Body of pancreas (tissue), 4 donors: ENCODE data around the gene COL9A1. TPM values are rescaled to one million over a fixed set of nuclear protein-coding genes. Genes with fewer than 3 reads are reported as not detected.
"Not testable (repeated sequence)": the region's sequence is repeated elsewhere in the genome, so short reads cannot be mapped to it uniquely, and the experiment has no call there.

Source experiments
- ATAC-seq: fragments of 150-250 bp; one replicate; pipeline ENCODE4 v1.9.1; 2016
- DNase-seq, 4 donors: peaks; one replicate each; pipeline ENCODE4 v3.0.0-alpha.2; 2019
- H3K27ac ChIP-seq, 4 donors: fragments of 200-600 bp; sonication (generic); 1 replicate in 3 of 4; 2 replicates in 1 of 4; pipeline versions ENCODE4 v1.5.1 to v1.6.1; 2016 to 2019; ENCODE audit warnings: mild to moderate bottlenecking in 1 of 4, mixed read lengths in 1 of 4, moderate library complexity in 1 of 4
- H3K27me3 ChIP-seq, 2 donors: fragments of 200-600 bp; sonication (generic); one replicate each; pipeline ENCODE4 v1.6.0; 2016; ENCODE audit warnings: mild to moderate bottlenecking in 1 of 2
- H3K36me3 ChIP-seq, 2 donors: fragments of 200-600 bp; sonication (generic); replicated peaks in 1 of 2; 2 replicates each; pipeline ENCODE4 v1.5.1; 2016; ENCODE audit warnings: low read depth in 2 of 2; ENCODE audit not compliant: insufficient read depth in 1 of 2
- H3K4me1 ChIP-seq: fragments of 200-600 bp; sonication (generic); one replicate; pipeline ENCODE4 v1.6.0; 2016
- H3K4me3 ChIP-seq, 2 donors: fragments of 200-600 bp; sonication (generic); 1 replicate in 1 of 2; 2 replicates in 1 of 2; pipeline ENCODE4 v1.5.1; 2016 to 2019
- H3K9me3 ChIP-seq, 3 donors: fragments of 200-600 bp; sonication (generic); 1 replicate in 2 of 3; 2 replicates in 1 of 3; pipeline ENCODE4 v1.5.1; 2016
- CTCF ChIP-seq, 7 experiments: fragments of 450-650 bp in 4 of 7; fragments of 200-600 bp in 3 of 7; sonication (generic) in 3 of 7; IDR thresholded peaks; one replicate each; pipeline ENCODE4 v1.5.1; 2016 to 2019; ENCODE audit warnings: antibody characterized with exemption in 7 of 7
- POLR2A ChIP-seq, 3 donors: fragments of 450-650 bp; IDR thresholded peaks; one replicate each; pipeline ENCODE4 v1.6.1; 2016; ENCODE audit warnings: antibody characterized with exemption in 3 of 3, mild to moderate bottlenecking in 2 of 3
- WGBS, 2 donors: methylation state at CpG; one replicate each; pipeline ENCODE4 v1.1.5; 2017; 5-methylcytosine and 5-hydroxymethylcytosine counted together
- intact Hi-C: fragments of 100-400 bp; cut with DNase I; formaldehyde crosslinking; loops from one replicate; pipeline ENCODE4 v1.15.1; 2023
- total RNA-seq, 2 donors: library from RNA; depleted of rRNA; stranded (reverse); fragments of >200 nt; gene quantifications; one replicate each; pipeline ENCODE4 v1.1.0, GENCODE V29; 2016

Gene COL9A1
- total RNA-seq, 2 donors from 2014 or later: 0.26 TPM; not detected in 1

GRCh38 chr6:70309243-70309642 is 6.4 kb upstream of the COL9A1 start:
- no peak for DNase-seq

DNA sequence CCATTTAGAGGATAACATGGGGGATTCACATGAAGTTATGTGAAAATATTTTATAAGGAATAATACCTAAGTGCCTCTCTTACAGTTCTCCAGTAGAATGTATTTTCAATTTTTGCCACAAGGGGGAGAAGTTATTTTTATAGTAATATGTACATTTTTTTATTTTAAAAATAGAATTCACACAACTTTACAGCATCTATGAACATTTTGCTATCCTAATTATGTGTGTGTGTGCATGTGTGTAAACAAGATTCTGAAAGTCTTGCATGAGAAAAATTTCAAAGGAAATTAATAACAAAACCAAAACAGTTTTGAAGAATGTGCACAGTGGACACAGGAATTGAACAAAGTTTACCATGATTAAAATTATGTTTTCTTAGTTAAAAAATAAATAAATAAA is 5.3 kb upstream of the COL9A1 start:
- H3K4me3 ChIP-seq, ATAC-seq, H3K36me3 ChIP-seq, H3K9me3 ChIP-seq, H3K27ac ChIP-seq, H3K27me3 ChIP-seq, intact Hi-C loops, DNase-seq, H3K4me1 ChIP-seq: not testable (repeated sequence)
- TF ChIP-seq CTCF (IDR thresholded peaks at IDR 0.05): peak in 4 of 7 experiments; percentile 4 to 31 (median 27)

More at GRCh38 chr6:70309243-70309642, 6.4 kb upstream of the COL9A1 start:
- no peak overlapping the region for H3K27ac ChIP-seq
- no peaks in the 10 kb centered on the region for H3K9me3 ChIP-seq
- intact Hi-C loops: no loop called here
- H3K27me3 ChIP-seq: no peaks in the 10 kb centered on the region
- no peak overlapping the region for H3K4me3 ChIP-seq
- H3K4me1 ChIP-seq: no peaks in the 10 kb centered on the region
- TF ChIP-seq POLR2A (IDR thresholded peaks at IDR 0.05): no peak
- no peak for TF ChIP-seq CTCF (IDR thresholded peaks at IDR 0.05)
- H3K36me3 ChIP-seq: no peaks in the 10 kb centered on the region
- 17 to 21% methylated on average over 2 of the region's 2 CpGs for WGBS, 2 donors
- ATAC-seq: no peak

GRCh38 chr6:70307008-70307407 is 4.1 kb upstream of the COL9A1 start:
- H3K36me3 ChIP-seq: no peaks in the 10 kb centered on the region
- H3K9me3 ChIP-seq: no peaks in the 10 kb centered on the region
- no peak for ATAC-seq
- H3K4me3 ChIP-seq: no peak overlapping the region
- no peaks in the 10 kb centered on the region for H3K4me1 ChIP-seq
- TF ChIP-seq POLR2A (IDR thresholded peaks at IDR 0.05) (no peak), CTCF (IDR thresholded peaks at IDR 0.05) (no peak)
- H3K27ac ChIP-seq: no peak overlapping the region
- WGBS, 2 donors: 38 to 41% methylated on average over 3 of the region's 3 CpGs
- no peak for DNase-seq
- no peaks in the 10 kb centered on the region for H3K27me3 ChIP-seq
- intact Hi-C loops: no loop called here

GRCh38 chr6:70304616-70305015 is 1.7 kb upstream of the COL9A1 start:
- DNase-seq (no peak), ATAC-seq (no peak)
- intact Hi-C loops: no loop called here
- no peak overlapping the region for H3K27ac ChIP-seq
- no peaks in the 10 kb centered on the region for H3K36me3 ChIP-seq
- H3K4me1 ChIP-seq: no peaks in the 10 kb centered on the region
- H3K9me3 ChIP-seq: no peaks in the 10 kb centered on the region
- H3K27me3 ChIP-seq: no peaks in the 10 kb centered on the region
- 38% methylated on average over 1 of the region's 1 CpG for WGBS, 2 donors
- no peak for TF ChIP-seq CTCF (IDR thresholded peaks at IDR 0.05)
- no peak for TF ChIP-seq POLR2A (IDR thresholded peaks at IDR 0.05)
- H3K4me3 ChIP-seq: no peak overlapping the region

- Histone ChIP-seq H3K4me3 (no peak overlapping the region), H3K36me3 (no peaks in the 10 kb centered on the region), H3K27ac (no peak overlapping the region), H3K9me3 (no peaks in the 10 kb centered on the region), H3K4me1 (no peaks in the 10 kb centered on the region), H3K27me3 (no peaks in the 10 kb centered on the region)
- TF ChIP-seq POLR2A (IDR thresholded peaks at IDR 0.05) (no peak), CTCF (IDR thresholded peaks at IDR 0.05) (no peak)
- DNase-seq (no peak), ATAC-seq (no peak)
- intact Hi-C loops: no loop called here
- WGBS, 2 donors: 24 to 39% methylated on average over 2 of the region's 2 CpGs
These were observed 3.4 kb downstream of the COL9A1 start for GRCh38 chr6:70299456-70299855.
